Renal pelvis (tissue), 4 donors: ENCODE data around the gene LYL1. TPM values are rescaled to one million over a fixed set of nuclear protein-coding genes. Genes with fewer than 3 reads are reported as not detected.

ENCODE experiments used
- DNase-seq: peaks from one replicate; pipeline ENCODE4 v3.0.0-alpha.2; 2013
- polyA plus RNA-seq, 3 donors: library from polyadenylated mRNA; unstranded; fragments of 120-200 nt; gene quantifications; one replicate each; pipeline ENCODE4 v1.2.1, GENCODE V29; 2013; ENCODE audit not compliant: insufficient read length in 3 of 3

Gene LYL1
- polyA plus RNA-seq, 3 donors, result 5.2 to 7.7 (median 5.7) TPM

GRCh38 chr19:13133241-13133870 is 30.7 kb upstream of the LYL1 start:
- no peak for DNase-seq

DNA sequence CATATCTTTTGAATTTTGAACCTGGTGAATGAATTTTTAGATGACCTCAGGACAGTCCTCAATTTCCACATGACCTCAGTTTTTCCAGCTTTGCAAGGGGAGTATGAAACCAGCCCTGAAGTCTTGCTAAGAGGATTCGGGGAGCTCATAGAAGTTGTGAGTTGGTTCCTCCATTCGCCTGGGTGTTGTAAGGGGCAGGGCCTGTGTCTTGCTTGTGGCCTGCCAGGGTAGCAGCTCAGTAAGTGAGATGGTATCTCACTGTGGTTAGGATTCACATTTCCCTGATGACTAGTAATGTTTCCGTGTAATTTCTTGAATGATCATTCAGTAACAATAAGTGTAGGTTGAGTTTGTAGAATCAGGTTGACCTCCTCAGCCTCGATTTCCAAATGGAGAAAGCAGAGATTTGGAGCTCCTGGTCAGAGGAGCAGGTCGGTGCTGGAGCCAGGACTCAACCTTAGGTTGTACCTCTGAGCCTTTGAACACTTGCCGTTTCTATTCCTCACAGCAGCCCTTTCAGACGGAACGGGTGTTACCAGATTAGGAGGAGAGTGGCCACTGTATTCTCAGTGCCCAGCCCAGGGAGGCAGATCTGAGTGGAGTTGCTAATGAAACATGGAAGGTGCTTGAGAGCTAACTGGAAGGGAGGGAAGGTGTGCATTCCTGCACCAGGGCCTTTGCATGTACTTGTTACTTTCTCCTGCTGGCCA is 30.0 kb upstream of the LYL1 start:
- DNase-seq, result no peak

DNA sequence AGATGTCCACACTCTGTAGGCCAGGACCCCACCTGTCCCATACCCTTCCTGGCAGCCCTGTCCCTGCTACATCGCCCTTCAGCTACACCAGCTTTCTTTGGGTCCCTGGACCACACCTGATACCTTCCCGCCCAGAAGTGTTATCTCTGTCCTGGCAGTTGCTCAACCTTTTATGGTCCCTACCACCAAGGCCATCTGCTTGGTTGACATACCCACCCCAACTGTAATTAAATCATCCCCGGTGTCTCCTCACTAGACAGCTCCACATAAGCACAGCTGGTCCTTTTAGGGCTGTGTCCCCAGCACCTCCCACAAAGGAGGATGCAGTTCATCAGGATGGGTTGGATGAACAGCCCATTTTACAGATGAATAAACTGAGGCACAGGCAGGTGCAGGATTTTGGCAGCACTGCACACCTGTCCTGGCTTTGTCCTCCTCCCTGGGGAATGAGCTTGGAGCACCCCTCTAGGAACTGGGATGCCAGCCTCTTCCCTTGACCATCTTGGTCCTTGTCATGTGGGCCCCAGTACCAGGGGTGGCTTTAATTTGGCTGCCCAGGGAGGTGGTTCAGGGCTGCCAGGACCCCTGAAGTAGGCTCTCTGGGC is 28.3 kb upstream of the LYL1 start:
- no peak for DNase-seq

DNA sequence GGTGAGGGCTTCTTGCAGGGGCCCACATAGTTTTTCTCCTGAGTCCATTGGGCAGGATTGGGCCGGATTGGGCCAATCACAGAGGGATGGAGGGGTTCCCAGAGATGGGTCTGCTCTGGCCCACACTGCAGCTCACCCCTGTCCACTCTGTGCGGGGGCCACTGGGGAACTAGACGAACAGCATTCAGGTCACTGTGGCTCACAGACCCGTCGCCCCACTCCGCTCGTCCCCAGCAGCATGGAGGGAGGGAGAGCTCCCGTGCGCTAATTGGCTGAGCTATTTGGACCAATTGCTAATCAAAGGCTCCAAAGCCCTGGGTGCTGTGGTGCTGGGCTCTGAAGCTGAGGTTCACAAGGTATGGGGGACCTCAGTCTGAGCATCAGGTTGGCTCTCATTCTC is 26.7 kb upstream of the LYL1 start:
- no peak for DNase-seq

DNA sequence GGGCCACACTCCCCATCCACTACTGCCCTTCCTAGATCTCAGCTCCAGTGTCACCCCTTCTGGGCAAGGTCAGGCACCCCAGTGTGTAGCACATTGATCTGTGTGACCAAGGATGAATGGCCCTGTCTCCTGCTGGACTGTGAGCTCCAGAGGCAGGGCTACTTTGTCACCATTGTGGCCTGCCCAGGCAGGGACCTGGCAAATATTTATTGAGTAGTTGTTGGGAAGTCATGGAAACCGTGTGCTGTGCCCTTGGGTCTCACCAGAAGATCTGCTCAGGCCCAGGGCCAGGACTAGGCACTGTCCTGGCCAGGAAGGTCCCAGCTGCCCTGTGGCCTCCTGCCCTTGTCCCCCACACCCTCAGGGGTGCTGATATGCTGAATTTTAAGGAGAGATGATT is 25.9 kb upstream of the LYL1 start:
- no peak for DNase-seq

GRCh38 chr19:13127811-13128575 is 25.3 kb upstream of the LYL1 start:
- no peak for DNase-seq

DNA sequence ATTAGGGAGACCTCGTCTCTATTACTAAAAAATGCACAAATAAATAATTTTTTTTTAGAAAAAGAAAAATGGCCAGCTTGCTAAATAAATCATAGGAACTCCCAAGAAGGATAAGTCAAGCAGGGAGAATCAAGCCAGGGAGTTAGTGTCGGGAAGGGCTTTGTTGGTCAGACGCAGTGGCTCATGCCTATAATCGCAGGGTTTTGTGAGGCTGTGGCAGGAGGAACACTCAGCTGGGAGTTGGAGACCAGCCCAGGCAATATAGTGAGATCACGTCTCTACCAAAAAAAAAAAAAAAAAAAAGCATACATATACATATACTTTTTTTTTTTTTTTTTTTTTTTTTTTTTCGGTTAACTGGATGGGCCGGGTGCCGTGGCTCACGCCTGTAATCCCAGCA is 24.4 kb upstream of the LYL1 start:
- DNase-seq, result no peak

GRCh38 chr19:13122980-13123957 is 20.6 kb upstream of the LYL1 start:
- DNase-seq, result no peak

DNA sequence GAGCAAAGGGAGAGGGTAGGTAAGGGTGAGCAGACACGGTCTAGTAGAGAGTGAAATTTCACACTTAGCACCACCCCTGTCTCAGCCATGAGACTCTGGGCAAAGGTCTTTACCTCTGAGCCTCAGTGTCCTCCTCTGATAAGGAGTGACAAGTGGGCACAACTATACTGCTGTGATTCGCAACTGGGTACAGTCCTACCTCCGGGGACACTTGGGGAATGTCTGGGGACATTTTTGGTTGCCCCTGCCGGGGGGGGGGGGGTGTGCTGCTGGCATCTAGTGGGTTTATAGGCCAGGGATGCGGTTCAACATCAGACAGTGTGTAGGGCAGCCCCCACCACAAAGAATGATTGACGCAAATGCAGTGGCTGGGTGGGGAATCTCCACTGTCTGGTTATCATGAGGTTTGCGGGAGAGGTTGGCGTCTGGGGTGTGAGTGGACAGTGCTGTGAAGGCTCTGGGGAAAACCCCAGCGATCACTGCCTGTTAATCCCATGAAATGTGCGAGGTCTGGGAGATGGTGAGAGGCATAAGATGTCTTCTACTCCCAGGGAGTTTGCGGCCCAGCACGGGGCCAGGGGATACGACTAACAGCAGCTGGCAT is 19.7 kb upstream of the LYL1 start:
- no peak for DNase-seq

GRCh38 chr19:13121551-13122274 is 19.1 kb upstream of the LYL1 start:
- no peak for DNase-seq

- no peak for DNase-seq
These were observed 18.2 kb upstream of the LYL1 start for GRCh38 chr19:13120817-13121216.

DNA sequence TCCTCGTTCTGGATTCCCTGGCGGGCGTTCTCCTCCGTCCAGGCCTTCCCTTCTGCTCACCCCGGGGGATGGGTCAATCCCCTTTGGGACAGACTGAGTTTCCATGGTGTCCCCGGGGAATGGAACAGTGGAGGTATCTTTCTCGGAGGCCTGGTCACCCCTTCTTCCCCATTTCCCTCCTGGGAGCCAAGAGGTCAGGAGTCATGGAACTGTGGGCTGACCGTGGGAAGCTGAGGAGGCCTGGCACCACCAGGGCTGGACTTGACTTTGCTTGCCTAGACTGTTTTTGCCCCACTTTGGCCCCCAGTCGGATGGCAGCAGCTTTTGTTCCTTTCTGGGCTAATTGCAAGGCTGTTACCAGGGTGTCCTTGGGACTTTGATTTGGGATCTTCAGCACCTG is 17.4 kb upstream of the LYL1 start:
- no peak for DNase-seq

GRCh38 chr19:13119627-13120026 is 17.0 kb upstream of the LYL1 start:
- DNase-seq, result no peak

DNA sequence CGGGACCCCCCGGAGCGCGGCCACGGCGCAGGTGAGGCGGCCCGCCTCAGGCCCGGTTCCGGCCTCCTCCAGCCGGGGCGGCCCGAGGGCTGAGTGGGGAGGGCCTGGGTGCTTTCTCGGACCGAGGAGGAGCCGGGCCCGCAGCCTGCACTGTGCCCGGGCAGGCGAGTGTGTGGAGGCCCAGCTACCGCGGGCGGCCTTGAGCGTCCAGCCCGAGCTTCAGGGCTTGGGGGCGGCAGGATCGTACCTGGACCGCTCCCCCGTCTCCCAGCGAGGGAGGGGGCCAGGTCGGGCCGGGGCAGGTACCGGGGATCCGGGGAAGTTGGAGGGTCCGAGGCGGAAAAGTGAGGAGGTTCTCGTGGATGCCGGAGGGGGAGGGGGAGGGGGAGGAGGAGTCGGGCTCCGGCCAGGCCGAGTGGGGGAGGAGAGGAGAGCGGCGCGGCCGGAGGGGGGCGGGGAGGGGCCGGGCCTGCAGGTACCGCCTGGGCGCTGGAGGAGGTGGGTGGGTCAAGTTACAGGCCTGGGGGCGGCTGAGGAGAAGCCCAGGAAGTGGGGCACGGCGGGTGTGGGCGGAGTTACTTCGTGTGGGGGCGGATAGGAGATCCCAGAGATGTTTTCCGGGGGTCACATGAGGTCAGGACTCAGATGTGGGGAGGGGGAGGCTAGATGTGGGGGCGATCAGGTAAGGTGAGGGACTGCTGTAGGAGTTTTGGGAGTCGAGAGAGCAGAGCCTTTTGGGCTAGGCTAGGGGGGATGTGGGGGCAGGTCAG is 16.0 kb upstream of the LYL1 start:
- peak; percentile 75 for DNase-seq

- peak; percentile 88 for DNase-seq
These were observed 15.2 kb upstream of the LYL1 start, which contains the start of gene NACC1 for GRCh38 chr19:13117772-13118423. Gene NACC1 (plus strand): TSS chr19:13118264. CDS start chr19:13135208, 16,944 bp downstream.

- no peak for DNase-seq
These were observed 14.6 kb upstream of the LYL1 start for GRCh38 chr19:13117176-13117771.

- DNase-seq, result peak; percentile 95
These were observed 13.9 kb upstream of the LYL1 start, which contains the start of gene TRMT1 for GRCh38 chr19:13116282-13117175. Gene TRMT1 (minus strand): TSS chr19:13116740. CDS start chr19:13116399, 341 bp downstream.
